PFSK-1 (cell line): Measurements from ENCODE around the gene ANO1.

ENCODE experiments used
- FOXP2 ChIP-seq: optimal IDR thresholded peaks from 2 replicates; pipeline ENCODE3; 2011; ENCODE audit warnings: borderline replicate concordance, control low read depth, inconsistent platforms; ENCODE audit not compliant: insufficient read depth; ENCODE audit errors: extremely low read length, extremely low read depth
- POLR2AphosphoS5 ChIP-seq: IDR thresholded peaks from 2 replicates; pipeline ENCODE4 v1.6.1; 2012; ENCODE audit warnings: low read depth, mild to moderate bottlenecking, control low read depth, low read length, moderate library complexity
- SIN3A ChIP-seq: IDR thresholded peaks from 2 replicates; pipeline ENCODE4 v1.6.1; 2012; ENCODE audit warnings: mild to moderate bottlenecking, low read length, moderate library complexity, borderline replicate concordance; ENCODE audit not compliant: insufficient read depth
- TAF1 ChIP-seq: IDR thresholded peaks from 2 replicates; pipeline ENCODE4 v1.6.1; 2012; ENCODE audit warnings: low read length, control low read depth, borderline replicate concordance; ENCODE audit not compliant: insufficient read depth
- TF ChIP-seq, protein P1 (sequence below), 2 experiments: IDR thresholded peaks; 2 replicates each; pipeline versions ENCODE4 v1.6.1 to v1.8.0; 2011 to 2012; ENCODE audit warnings: low read depth in 2 of 2, low read length in 2 of 2, control low read depth in 1 of 2, inconsistent platforms in 1 of 2, mild to moderate bottlenecking in 1 of 2, moderate library complexity in 1 of 2; ENCODE audit not compliant: insufficient read depth in 1 of 2

The ANO1 gene

DNA sequence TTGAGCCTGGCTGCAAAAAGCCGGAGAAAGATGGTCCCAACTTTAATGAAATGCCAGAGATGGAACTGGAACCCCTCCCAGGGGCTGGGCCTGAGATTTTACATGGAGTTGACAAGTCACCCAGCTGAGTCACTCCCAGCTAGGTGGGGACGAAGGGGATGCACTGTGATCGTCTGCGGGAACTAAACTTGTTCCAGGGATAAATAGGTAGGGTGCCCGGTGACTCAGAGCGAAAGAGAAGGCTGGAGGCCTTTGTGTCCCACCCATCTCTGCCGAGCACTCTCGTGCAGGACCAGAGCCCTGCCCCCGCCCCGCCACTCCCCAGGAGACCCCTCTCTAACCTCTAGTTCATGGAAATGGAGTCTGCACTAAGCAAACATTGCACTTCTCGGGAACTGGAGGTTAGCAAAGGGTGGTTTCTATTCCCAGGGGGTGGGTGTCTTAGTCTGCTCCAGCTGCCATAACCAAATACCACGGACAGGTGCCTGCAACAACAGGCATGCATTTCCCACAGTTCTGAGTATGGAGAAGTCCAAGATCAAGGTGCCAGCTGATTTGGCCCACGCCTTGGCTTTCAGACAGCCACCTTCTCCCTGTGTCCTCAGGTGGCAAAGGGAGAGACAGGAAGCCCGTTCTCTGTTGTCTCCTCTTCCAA, 64.2 kb downstream of the ANO1 start:
- TF ChIP-seq FOXP2 (no peak), POLR2AphosphoS5 (no peak), SIN3A (no peak), TAF1 (no peak)
- TF ChIP-seq, protein P1, sequence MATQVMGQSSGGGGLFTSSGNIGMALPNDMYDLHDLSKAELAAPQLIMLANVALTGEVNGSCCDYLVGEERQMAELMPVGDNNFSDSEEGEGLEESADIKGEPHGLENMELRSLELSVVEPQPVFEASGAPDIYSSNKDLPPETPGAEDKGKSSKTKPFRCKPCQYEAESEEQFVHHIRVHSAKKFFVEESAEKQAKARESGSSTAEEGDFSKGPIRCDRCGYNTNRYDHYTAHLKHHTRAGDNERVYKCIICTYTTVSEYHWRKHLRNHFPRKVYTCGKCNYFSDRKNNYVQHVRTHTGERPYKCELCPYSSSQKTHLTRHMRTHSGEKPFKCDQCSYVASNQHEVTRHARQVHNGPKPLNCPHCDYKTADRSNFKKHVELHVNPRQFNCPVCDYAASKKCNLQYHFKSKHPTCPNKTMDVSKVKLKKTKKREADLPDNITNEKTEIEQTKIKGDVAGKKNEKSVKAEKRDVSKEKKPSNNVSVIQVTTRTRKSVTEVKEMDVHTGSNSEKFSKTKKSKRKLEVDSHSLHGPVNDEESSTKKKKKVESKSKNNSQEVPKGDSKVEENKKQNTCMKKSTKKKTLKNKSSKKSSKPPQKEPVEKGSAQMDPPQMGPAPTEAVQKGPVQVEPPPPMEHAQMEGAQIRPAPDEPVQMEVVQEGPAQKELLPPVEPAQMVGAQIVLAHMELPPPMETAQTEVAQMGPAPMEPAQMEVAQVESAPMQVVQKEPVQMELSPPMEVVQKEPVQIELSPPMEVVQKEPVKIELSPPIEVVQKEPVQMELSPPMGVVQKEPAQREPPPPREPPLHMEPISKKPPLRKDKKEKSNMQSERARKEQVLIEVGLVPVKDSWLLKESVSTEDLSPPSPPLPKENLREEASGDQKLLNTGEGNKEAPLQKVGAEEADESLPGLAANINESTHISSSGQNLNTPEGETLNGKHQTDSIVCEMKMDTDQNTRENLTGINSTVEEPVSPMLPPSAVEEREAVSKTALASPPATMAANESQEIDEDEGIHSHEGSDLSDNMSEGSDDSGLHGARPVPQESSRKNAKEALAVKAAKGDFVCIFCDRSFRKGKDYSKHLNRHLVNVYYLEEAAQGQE (IDR thresholded peaks at IDR 0.05; ENCODE audit: insufficient read depth in 1 of 2, low read depth in 2 of 2, low read length in 2 of 2) = no peak

DNA sequence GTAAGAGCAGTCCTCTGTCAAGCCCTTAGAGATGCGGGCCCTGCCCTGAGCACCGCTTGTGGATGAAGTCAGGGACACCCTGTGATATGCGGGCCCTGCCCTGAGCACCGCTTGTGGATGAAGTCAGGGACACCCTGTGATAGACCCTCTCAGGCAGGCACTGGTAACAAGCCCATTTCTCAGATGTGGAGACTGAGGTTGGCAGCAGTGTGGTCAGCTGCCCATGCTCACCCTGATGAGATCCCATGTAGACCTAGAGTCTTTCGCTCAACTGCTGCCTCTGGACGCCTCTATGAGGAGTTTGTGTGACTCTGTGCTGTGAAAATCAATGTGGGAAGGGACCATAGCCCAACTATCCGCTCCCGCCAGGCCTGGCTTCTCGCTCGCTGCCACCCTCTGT, 66.1 kb downstream of the ANO1 start:
- TF ChIP-seq FOXP2 (no peak), POLR2AphosphoS5 (no peak), TAF1 (no peak), SIN3A (no peak)
- TF ChIP-seq, protein P1 (IDR thresholded peaks at IDR 0.05; ENCODE audit: insufficient read depth in 1 of 2, low read depth in 2 of 2, low read length in 2 of 2) = no peak

DNA sequence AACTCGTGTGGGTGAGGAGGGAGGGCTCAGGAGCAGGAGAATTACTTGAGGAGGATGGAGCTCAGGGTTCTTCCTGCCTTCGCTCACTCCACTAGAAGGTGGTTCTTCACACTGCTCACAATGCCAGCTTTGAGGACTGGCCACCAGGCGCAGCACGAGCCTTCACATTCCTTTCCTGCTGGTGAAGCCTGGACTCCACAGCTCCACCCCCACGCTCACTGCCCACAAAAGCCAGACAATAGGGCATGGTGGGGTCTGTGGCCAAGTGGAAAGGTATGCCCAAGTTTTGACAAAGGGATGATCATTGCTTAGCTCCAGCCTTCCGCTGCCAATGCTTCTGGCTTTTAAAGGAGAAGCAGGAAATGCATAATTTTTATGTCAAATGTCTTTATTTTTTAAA, 67.0 kb downstream of the ANO1 start:
- TF ChIP-seq SIN3A (no peak), POLR2AphosphoS5 (no peak), TAF1 (no peak), FOXP2 (no peak)
- TF ChIP-seq, protein P1 (IDR thresholded peaks at IDR 0.05; ENCODE audit: insufficient read depth in 1 of 2, low read depth in 2 of 2, low read length in 2 of 2) = no peak

DNA sequence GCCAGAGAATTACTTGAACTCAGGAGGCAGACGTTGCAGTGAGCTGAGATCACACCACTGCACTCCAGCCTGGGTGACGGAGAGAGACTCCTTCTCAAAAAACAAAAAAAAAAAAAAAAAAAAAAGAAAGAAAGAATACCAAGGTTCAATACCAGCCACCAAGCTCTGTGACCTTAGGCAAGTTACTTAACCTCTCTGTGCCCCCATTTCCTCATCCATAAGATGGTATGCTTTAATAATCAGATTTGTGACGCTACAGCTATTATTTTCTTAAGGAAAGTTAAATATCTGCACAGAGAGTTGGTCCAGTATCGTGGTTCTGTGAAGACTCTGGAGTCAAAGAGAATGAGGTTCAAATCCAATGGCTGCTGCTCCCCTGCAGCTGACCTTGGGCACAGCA, 67.7 kb downstream of the ANO1 start:
- TF ChIP-seq FOXP2 = no peak
- TF ChIP-seq TAF1 = no peak
- TF ChIP-seq, protein P1 (IDR thresholded peaks at IDR 0.05; ENCODE audit: insufficient read depth in 1 of 2, low read depth in 2 of 2, low read length in 2 of 2) = no peak
- no peak for TF ChIP-seq SIN3A
- no peak for TF ChIP-seq POLR2AphosphoS5

DNA sequence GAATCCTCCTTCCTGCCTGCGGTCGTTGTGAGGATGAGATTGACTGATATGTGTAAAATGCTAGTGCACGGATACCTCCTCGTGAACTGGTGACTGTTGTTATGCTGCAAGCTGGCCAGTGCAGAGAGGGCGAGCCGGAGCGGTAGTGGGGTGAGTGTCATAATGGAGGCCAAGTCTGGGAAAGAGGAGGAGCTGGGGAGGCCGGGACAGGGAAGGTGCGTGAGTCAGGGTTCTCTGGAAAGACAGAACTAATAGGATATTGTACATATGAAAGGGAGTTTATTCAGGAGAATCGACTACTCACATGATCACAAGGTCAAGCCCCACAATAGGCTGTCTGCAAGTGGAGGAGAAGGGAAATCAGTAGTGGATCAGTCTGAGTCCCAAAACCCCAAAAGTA, 68.2 kb downstream of the ANO1 start:
- no peak for TF ChIP-seq SIN3A
- TF ChIP-seq, protein P1 (IDR thresholded peaks at IDR 0.05; ENCODE audit: insufficient read depth in 1 of 2, low read depth in 2 of 2, low read length in 2 of 2) = no peak
- TF ChIP-seq TAF1 = no peak
- TF ChIP-seq POLR2AphosphoS5 = no peak
- no peak for TF ChIP-seq FOXP2
